Naive thymus-derived CD4-positive, alpha-beta T cell (primary cell): ENCODE measurements around the gene STYXL2. TPM values are rescaled to one million over a fixed set of nuclear protein-coding genes. Genes with fewer than 3 reads are reported as not detected.
A peak's percentile ranks its signal among the peaks of the same experiment; 100 is the strongest.

ENCODE experiments used
- ATAC-seq: fragments of 150-1000 bp; cut with Tn5 transposase; 2 replicates; pipeline ENCODE4 v1.10.0; 2021; ENCODE audit warnings: mild to moderate bottlenecking, moderate library complexity
- CTCF ChIA-PET: fragments of 350-600 bp; sonication (Branson Sonifier 250); formaldehyde crosslinking; loops from one replicate; lab custom pipeline; 2021; ENCODE audit warnings: antibody characterized with exemption; lab: Charles Lee
- POLR2A ChIA-PET: fragments of 350-600 bp; sonication (Branson Sonifier 250); formaldehyde crosslinking; loops from one replicate; lab custom pipeline; 2021; ENCODE audit warnings: antibody characterized with exemption, inconsistent platforms; lab: Charles Lee
- DNase-seq, 9 donors: peaks; one replicate each; pipeline versions ENCODE4 v3.0.0 to v3.0.0-alpha.2; 2020 to 2022; ENCODE audit warnings: mixed read lengths in 1 of 9
- H3K27ac ChIP-seq: one replicate; pipeline ENCODE4 v1.7.0; 2013; ENCODE audit warnings: mild to moderate bottlenecking, low read depth, low read length, moderate library complexity
- H3K27me3 ChIP-seq, 2 donors: one replicate each; pipeline ENCODE4 v1.7.0; 2013; ENCODE audit warnings: low read length in 2 of 2, mild to moderate bottlenecking in 2 of 2, moderate library complexity in 2 of 2; ENCODE audit not compliant: control insufficient read depth in 2 of 2, insufficient read depth in 2 of 2
- H3K36me3 ChIP-seq, 3 experiments: 1 replicate in 2 of 3; 2 replicates in 1 of 3; pipeline ENCODE4 v1.7.0; 2013; ENCODE audit warnings: low read length in 3 of 3, mild to moderate bottlenecking in 3 of 3, moderate library complexity in 1 of 3; ENCODE audit not compliant: insufficient read depth in 3 of 3, control insufficient read depth in 2 of 3
- H3K4me1 ChIP-seq, 2 donors: one replicate each; pipeline ENCODE4 v1.7.0; 2013; ENCODE audit warnings: low read length in 2 of 2, mild to moderate bottlenecking in 2 of 2, moderate library complexity in 1 of 2; ENCODE audit not compliant: control insufficient read depth in 2 of 2, insufficient read depth in 2 of 2
- H3K4me3 ChIP-seq: 2 replicates; pipeline ENCODE4 v1.7.0; 2013; ENCODE audit warnings: mild to moderate bottlenecking, low read length
- H3K9me3 ChIP-seq, 3 experiments: 1 replicate in 2 of 3; 2 replicates in 1 of 3; pipeline ENCODE4 v1.7.0; 2013; ENCODE audit warnings: low read length in 3 of 3; ENCODE audit not compliant: control insufficient read depth in 2 of 3
- H3K27ac Mint-ChIP-seq, 9 donors: one replicate each; pipeline ENCODE4 v1.8.0; 2020 to 2022; ENCODE audit warnings: mixed read lengths in 9 of 9, mild to moderate bottlenecking in 8 of 9, moderate library complexity in 5 of 9, inconsistent platforms in 2 of 9
- H3K27me3 Mint-ChIP-seq, 5 donors: one replicate each; pipeline ENCODE4 v1.8.0; 2021 to 2022; ENCODE audit warnings: mixed read lengths in 5 of 5, mild to moderate bottlenecking in 1 of 5
- H3K36me3 Mint-ChIP-seq, 5 donors: one replicate each; pipeline ENCODE4 v1.8.0; 2020 to 2022; ENCODE audit warnings: mixed read lengths in 5 of 5, mild to moderate bottlenecking in 3 of 5, inconsistent platforms in 1 of 5
- H3K4me1 Mint-ChIP-seq, 7 donors: one replicate each; pipeline ENCODE4 v1.8.0; 2020 to 2022; ENCODE audit warnings: mixed read lengths in 7 of 7, mild to moderate bottlenecking in 3 of 7, inconsistent platforms in 1 of 7
- H3K4me3 Mint-ChIP-seq, 10 donors: one replicate each; pipeline ENCODE4 v1.8.0; 2020 to 2022; ENCODE audit warnings: mild to moderate bottlenecking in 10 of 10, mixed read lengths in 10 of 10, moderate library complexity in 6 of 10, inconsistent platforms in 2 of 10
- H3K9me3 Mint-ChIP-seq, 11 donors: one replicate each; pipeline ENCODE4 v1.8.0; 2020 to 2022; ENCODE audit warnings: mixed read lengths in 11 of 11, mild to moderate bottlenecking in 4 of 11, inconsistent platforms in 1 of 11, moderate library complexity in 1 of 11
- intact Hi-C, 2 donors: fragments of 100-400 bp; cut with micrococcal nuclease; formaldehyde crosslinking; loops; one replicate each; pipeline ENCODE4 v1.15.1; 2023
- polyA plus RNA-seq, 2 donors: library from polyadenylated mRNA; unstranded; fragments of 300-500 nt; fragmentation: Illumina TruSeq; gene quantifications; one replicate each; pipeline ENCODE4 v1.2.3, GENCODE V29; 2021
- total RNA-seq, 6 experiments: library from RNA in 5 of 6; stranded (reverse) in 5 of 6; gene quantifications; 1 replicate in 5 of 6; 2 replicates in 1 of 6; pipeline ENCODE4 v1.2.3 and lab custom pipeline; 2021 to 2026

The STYXL2 gene
- total and polyA plus RNA-seq, 7 experiments from 2014 or later = not detected

GRCh38 chr1:167088746-167089417 is 5.0 kb upstream of the STYXL2 start:
- Mint-ChIP-seq H3K9me3 (peaks cover 0 to 5% (median 0%) of the 10 kb centered on the region in 11 donors), H3K27me3 (no peaks in the 10 kb centered on the region), H3K4me1 (peaks cover 13 to 71% (median 34%) of the 10 kb centered on the region in 7 donors), H3K36me3 (peaks cover 0 to 20% (median 15%) of the 10 kb centered on the region in 5 donors), H3K4me3 (peak overlapping the region in 9 of 10 donors; percentile 41 to 93 (median 86)), H3K27ac (peak overlapping the region; percentile 53 to 100 (median 100))
- peak overlapping the region; percentile 83 for H3K27ac ChIP-seq
- CTCF ChIA-PET = interaction anchor here (0.6 to 2.0 kb wide), 5 partner anchors 29 to 359 kb away, joined by 3 to 7 read pairs (median 3); partner anchors contain the start of gene POU2F1
- H3K4me3 ChIP-seq = peak overlapping the region; percentile 45
- POLR2A ChIA-PET = interaction anchor here (0.6 to 8.3 kb wide), 7 partner anchors 9 to 131 kb away, joined by 3 to 43 read pairs (median 8); partner anchors contain the start of gene POU2F1
- H3K27me3 ChIP-seq = no peaks in the 10 kb centered on the region
- intact Hi-C loops = loop anchor here in 1 of 2 donors (5.0 kb wide), 1 partner anchor 33 kb away; no protein-coding TSS in a partner anchor
- no peaks in the 10 kb centered on the region for H3K9me3 ChIP-seq
- DNase-seq (no peak), ATAC-seq (no peak)
- peaks cover 25 to 36% of the 10 kb centered on the region in 2 donors for H3K4me1 ChIP-seq
- H3K36me3 ChIP-seq = no peaks in the 10 kb centered on the region

- Histone ChIP-seq H3K4me1 (peaks cover 25 to 36% of the 10 kb centered on the region in 2 donors), H3K4me3 (peak overlapping the region; percentile 45), H3K9me3 (no peaks in the 10 kb centered on the region), H3K36me3 (no peaks in the 10 kb centered on the region), H3K27me3 (no peaks in the 10 kb centered on the region), H3K27ac (peak overlapping the region; percentile 83)
- Mint-ChIP-seq H3K36me3 (peaks cover 0 to 20% (median 15%) of the 10 kb centered on the region in 5 donors), H3K9me3 (peaks cover 0 to 5% (median 0%) of the 10 kb centered on the region in 11 donors), H3K27me3 (no peaks in the 10 kb centered on the region), H3K4me1 (peaks cover 18 to 75% (median 34%) of the 10 kb centered on the region in 7 donors), H3K27ac (peak overlapping the region; percentile 95 to 100 (median 100)), H3K4me3 (peak overlapping the region in 9 of 10 donors; percentile 63 to 93 (median 86))
- ATAC-seq (no peak), DNase-seq (no peak)
- intact Hi-C loops = loop anchor here (1.0 to 10.0 kb wide), 6 partner anchors 24 to 625 kb away; partner anchors contain the start of gene POU2F1 (in 1 of the 2)
- ChIA-PET CTCF (interaction anchor here (0.5 to 2.0 kb wide), 10 partner anchors 21 to 358 kb away, joined by 3 to 9 read pairs (median 5); no protein-coding TSS in a partner anchor), POLR2A (interaction anchor here (1.0 to 8.3 kb wide), 13 partner anchors 10 to 428 kb away, joined by 3 to 43 read pairs (median 8); partner anchors contain the start of genes CD247 and POU2F1)
These were observed 3.9 kb upstream of the STYXL2 start for GRCh38 chr1:167089939-167090313.

GRCh38 chr1:167090314-167090942 is 3.4 kb upstream of the STYXL2 start, which contains the start of gene GPA33:
Gene GPA33 (minus strand): TSS chr1:167090377. CDS start chr1:167090287, 90 bp downstream.
- DNase-seq = peak in 7 of 9 donors; percentile 71 to 89 (median 83)
- intact Hi-C loops = loop anchor here (1.0 to 10.0 kb wide), 5 partner anchors 24 to 624 kb away; partner anchors contain the start of gene POU2F1 (in 1 of the 2)
- peaks cover 18 to 80% (median 34%) of the 10 kb centered on the region in 7 donors for H3K4me1 Mint-ChIP-seq

GRCh38 chr1:167092653-167093052 is 1.2 kb upstream of the STYXL2 start:
- no peak for ATAC-seq
- H3K27ac ChIP-seq = no peak overlapping the region
- H3K27me3 ChIP-seq = no peaks in the 10 kb centered on the region
- Mint-ChIP-seq H3K4me1 (peaks cover 18 to 75% (median 33%) of the 10 kb centered on the region in 7 donors), H3K27me3 (no peaks in the 10 kb centered on the region), H3K36me3 (peaks cover 0 to 8% (median 5%) of the 10 kb centered on the region in 5 donors), H3K9me3 (peaks cover 0 to 5% (median 0%) of the 10 kb centered on the region in 11 donors), H3K27ac (peak overlapping the region in 7 of 9 donors; percentile 34 to 100 (median 79)), H3K4me3 (no peak overlapping the region)
- no peaks in the 10 kb centered on the region for H3K36me3 ChIP-seq
- ChIA-PET CTCF (interaction anchor here (0.7 to 1.5 kb wide), 5 partner anchors 17 to 128 kb away, joined by 3 to 7 read pairs (median 3); partner anchors contain the start of gene POU2F1), POLR2A (interaction anchor here (1.1 to 8.3 kb wide), 5 partner anchors 11 to 30 kb away, joined by 3 to 43 read pairs (median 7); no protein-coding TSS in a partner anchor)
- H3K4me1 ChIP-seq = peaks cover 25 to 33% of the 10 kb centered on the region in 2 donors
- DNase-seq = no peak
- intact Hi-C loops = loop anchor here in 1 of 2 donors (10.0 kb wide), 1 partner anchor 622 kb away; no protein-coding TSS in a partner anchor
- H3K4me3 ChIP-seq = no peak overlapping the region
- H3K9me3 ChIP-seq = no peaks in the 10 kb centered on the region

More at GRCh38 chr1:167090314-167090942, 3.4 kb upstream of the STYXL2 start, which contains the start of gene GPA33:
- H3K9me3 Mint-ChIP-seq = peaks cover 0 to 5% (median 0%) of the 10 kb centered on the region in 11 donors
- ChIA-PET POLR2A (interaction anchor here (0.7 to 8.3 kb wide), 13 partner anchors 11 to 427 kb away, joined by 3 to 43 read pairs (median 6); partner anchors contain the start of gene CD247), CTCF (interaction anchor here (0.5 to 2.0 kb wide), 9 partner anchors 21 to 128 kb away, joined by 3 to 9 read pairs (median 5); no protein-coding TSS in a partner anchor)
- Histone ChIP-seq H3K27me3 (no peaks in the 10 kb centered on the region), H3K27ac (peak within 1 kb of the TSS; percentile 83), H3K36me3 (no peaks in the 10 kb centered on the region), H3K4me1 (peaks cover 25 to 33% of the 10 kb centered on the region in 2 donors), H3K9me3 (no peaks in the 10 kb centered on the region), H3K4me3 (peak within 1 kb of the TSS; percentile 45)
- no peaks in the 10 kb centered on the region for H3K27me3 Mint-ChIP-seq
- H3K27ac Mint-ChIP-seq = peak within 1 kb of the TSS; percentile 95 to 100 (median 100)
- ATAC-seq = peak; percentile 95
- peak within 1 kb of the TSS in 9 of 10 donors; percentile 63 to 93 (median 86) for H3K4me3 Mint-ChIP-seq
- H3K36me3 Mint-ChIP-seq = peaks cover 0 to 20% (median 15%) of the 10 kb centered on the region in 5 donors

- DNase-seq (no peak), ATAC-seq (no peak)
- Mint-ChIP-seq H3K4me1 (peaks cover 10 to 54% (median 33%) of the 10 kb centered on the region in 7 donors), H3K36me3 (peaks cover 0 to 4% (median 0%) of the 10 kb centered on the region in 5 donors), H3K27me3 (no peaks in the 10 kb centered on the region), H3K9me3 (peaks cover 0 to 6% (median 0%) of the 10 kb centered on the region in 11 donors), H3K27ac (peak overlapping the region in 7 of 9 donors; percentile 2 to 86 (median 57)), H3K4me3 (no peak overlapping the region)
- no peak overlapping the region for H3K4me3 ChIP-seq
- ChIA-PET POLR2A (interaction anchor here (8.3 kb wide), 1 partner anchor 9 kb away, joined by 43 read pairs; no protein-coding TSS in a partner anchor), CTCF (interaction anchor here (1.4 kb wide), 1 partner anchor 35 kb away, joined by 4 read pairs; no protein-coding TSS in a partner anchor)
- peaks cover 14 to 16% of the 10 kb centered on the region in 2 donors for H3K4me1 ChIP-seq
- H3K27me3 ChIP-seq = no peaks in the 10 kb centered on the region
- intact Hi-C loops = loop anchor here (2.0 to 10.0 kb wide), 3 partner anchors 14 to 842 kb away; partner anchors contain the start of genes DCAF6 (in 1 of the 2) and MPC2 (in 1 of the 2)
- no peaks in the 10 kb centered on the region for H3K9me3 ChIP-seq
- no peaks in the 10 kb centered on the region for H3K36me3 ChIP-seq
- no peak overlapping the region for H3K27ac ChIP-seq
These were observed 815 bp downstream of the STYXL2 start for GRCh38 chr1:167094690-167095089.
